Neural progenitor cell (in vitro differentiated cells): Measurements from ENCODE around the gene STPG4. TPM values are rescaled to one million over a fixed set of nuclear protein-coding genes. Genes with fewer than 3 reads are reported as not detected.

ENCODE experiments used
- DNase-seq: peaks from one replicate; pipeline ENCODE4 v3.0.0-alpha.2; 2016; ENCODE audit warnings: low spot score
- H2AFZ ChIP-seq: fragments of 200-600 bp; sonication (generic); replicated peaks from 2 replicates; pipeline ENCODE4 v1.6.1; 2016; ENCODE audit warnings: antibody characterized with exemption
- H3F3A ChIP-seq: fragments of 200-600 bp; sonication (generic); 2 replicates; pipeline ENCODE4 v1.6.1; 2016; ENCODE audit warnings: antibody characterized with exemption, low read depth
- H3K27ac ChIP-seq: fragments of 200-600 bp; sonication (generic); 2 replicates; pipeline ENCODE4 v1.5.1; 2016; ENCODE audit warnings: mild to moderate bottlenecking
- H3K27me3 ChIP-seq: fragments of 200-600 bp; sonication (generic); 2 replicates; pipeline ENCODE4 v1.6.1; 2016; ENCODE audit warnings: mild to moderate bottlenecking, moderate library complexity
- H3K36me3 ChIP-seq: fragments of 200-600 bp; sonication (generic); 2 replicates; pipeline ENCODE4 v1.5.1; 2016
- H3K4me1 ChIP-seq: fragments of 200-600 bp; sonication (generic); 2 replicates; pipeline ENCODE4 v1.6.1; 2016; ENCODE audit warnings: mixed run types
- H3K4me2 ChIP-seq: fragments of 200-600 bp; sonication (generic); 2 replicates; pipeline ENCODE4 v1.6.1; 2016
- H3K4me3 ChIP-seq: fragments of 200-600 bp; sonication (generic); 2 replicates; pipeline ENCODE4 v1.5.1; 2016
- H3K79me2 ChIP-seq: fragments of 200-600 bp; sonication (generic); 2 replicates; pipeline ENCODE4 v1.6.1; 2016; ENCODE audit warnings: low read depth
- H3K9ac ChIP-seq: fragments of 200-600 bp; sonication (generic); 2 replicates; pipeline ENCODE4 v1.6.1; 2016
- H3K9me3 ChIP-seq: fragments of 200-600 bp; sonication (generic); 2 replicates; pipeline ENCODE4 v1.5.1; 2016; ENCODE audit warnings: low read depth
- H4K20me1 ChIP-seq: fragments of 200-600 bp; sonication (generic); 2 replicates; pipeline ENCODE4 v1.6.1; 2016; ENCODE audit warnings: low read depth
- H3K27ac Mint-ChIP-seq: 3 replicates; pipeline ENCODE4 v1.8.0; 2021; ENCODE audit warnings: mixed read lengths
- H3K27me3 Mint-ChIP-seq: 2 replicates; pipeline ENCODE4 v1.8.0; 2022; ENCODE audit warnings: low read depth, mild to moderate bottlenecking, inconsistent platforms, moderate library complexity, mixed read lengths; ENCODE audit not compliant: insufficient read depth
- H3K36me3 Mint-ChIP-seq: 3 replicates; pipeline ENCODE4 v1.8.0; 2021; ENCODE audit warnings: mixed read lengths
- H3K4me1 Mint-ChIP-seq: 3 replicates; pipeline ENCODE4 v1.8.0; 2021; ENCODE audit warnings: mixed read lengths
- H3K4me3 Mint-ChIP-seq: 3 replicates; pipeline ENCODE4 v1.8.0; 2021; ENCODE audit warnings: mild to moderate bottlenecking, moderate library complexity, mixed read lengths
- H3K9me3 Mint-ChIP-seq: 3 replicates; pipeline ENCODE4 v1.8.0; 2020; ENCODE audit warnings: mixed read lengths
- EZH2 ChIP-seq: fragments of 200-600 bp; sonication (generic); IDR thresholded peaks from 2 replicates; pipeline ENCODE4 v1.6.1; 2017; ENCODE audit warnings: antibody characterized with exemption, mild to moderate bottlenecking, moderate library complexity
- EZH2phosphoT487 ChIP-seq: fragments of 200-600 bp; sonication (generic); IDR thresholded peaks from 2 replicates; pipeline ENCODE4 v1.6.1; 2017; ENCODE audit warnings: antibody characterized with exemption
- total RNA-seq: library from RNA; depleted of rRNA; stranded (reverse); fragments of >200 nt; gene quantifications from 2 replicates; pipeline ENCODE4 v1.2.3, GENCODE V29; 2015; ENCODE audit warnings: low replicate concordance
- TF ChIP-seq, protein P1 (sequence below): fragments of 200-600 bp; sonication (generic); IDR thresholded peaks from 2 replicates; pipeline ENCODE4 v1.5.1; 2017; ENCODE audit warnings: antibody characterized with exemption, mild to moderate bottlenecking

The STPG4 gene
- total RNA-seq, 1 donor from 2014 or later, result not detected

DNA sequence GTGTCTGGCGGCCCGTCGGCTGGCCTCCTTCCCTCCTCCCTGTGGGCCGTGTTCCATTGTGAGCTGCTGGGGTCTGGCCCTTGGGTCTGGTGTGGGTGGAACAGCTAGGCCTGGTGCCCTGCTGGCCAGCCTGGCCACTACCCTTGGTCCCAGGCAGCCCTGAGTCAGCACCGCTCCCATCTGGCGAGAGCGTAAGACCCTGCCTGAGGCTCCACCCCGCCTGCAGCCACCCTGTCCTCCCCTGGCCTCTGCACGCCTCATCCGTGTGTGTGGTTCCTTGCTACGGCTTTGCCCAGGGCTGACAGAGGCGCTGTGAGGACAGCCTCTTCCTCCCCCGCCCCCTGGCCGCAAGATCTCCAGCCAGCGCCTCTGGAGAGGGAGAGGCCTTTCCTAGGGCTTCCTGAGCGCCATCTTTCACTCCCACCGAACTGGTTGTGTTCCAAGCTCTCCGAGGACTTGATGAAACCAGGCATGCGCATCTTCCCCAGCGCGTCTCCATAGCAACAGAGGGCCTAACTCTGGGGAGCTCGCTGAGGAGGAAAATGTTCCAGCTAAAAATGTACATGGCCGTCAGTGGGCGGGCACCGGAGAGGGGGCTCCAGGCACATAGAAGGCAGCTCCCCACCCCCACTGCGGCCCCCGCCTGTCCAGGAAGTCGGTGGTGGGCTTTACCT, 83.0 kb downstream of the STPG4 start:
- Histone ChIP-seq H3K4me3 (no peak overlapping the region), H3K4me2 (no peak overlapping the region), H3K4me1 (peaks cover 12% of the 10 kb centered on the region), H3K27ac (no peak overlapping the region), H4K20me1 (no peaks in the 10 kb centered on the region), H3K36me3 (no peaks in the 10 kb centered on the region), H3K79me2 (no peaks in the 10 kb centered on the region), H3K9me3 (no peaks in the 10 kb centered on the region), H3K27me3 (no peaks in the 10 kb centered on the region), H3F3A (no peaks in the 10 kb centered on the region), H3K9ac (no peak overlapping the region), H2AFZ (no peak overlapping the region)
- Mint-ChIP-seq H3K9me3 (no peaks in the 10 kb centered on the region), H3K4me1 (peaks cover 62% of the 10 kb centered on the region), H3K4me3 (peak overlapping the region; percentile 30), H3K27ac (peak overlapping the region; percentile 59), H3K36me3 (peaks cover 16% of the 10 kb centered on the region), H3K27me3 (peaks cover 9% of the 10 kb centered on the region)
- TF ChIP-seq EZH2 (no peak), EZH2phosphoT487 (no peak)
- TF ChIP-seq, protein P1, sequence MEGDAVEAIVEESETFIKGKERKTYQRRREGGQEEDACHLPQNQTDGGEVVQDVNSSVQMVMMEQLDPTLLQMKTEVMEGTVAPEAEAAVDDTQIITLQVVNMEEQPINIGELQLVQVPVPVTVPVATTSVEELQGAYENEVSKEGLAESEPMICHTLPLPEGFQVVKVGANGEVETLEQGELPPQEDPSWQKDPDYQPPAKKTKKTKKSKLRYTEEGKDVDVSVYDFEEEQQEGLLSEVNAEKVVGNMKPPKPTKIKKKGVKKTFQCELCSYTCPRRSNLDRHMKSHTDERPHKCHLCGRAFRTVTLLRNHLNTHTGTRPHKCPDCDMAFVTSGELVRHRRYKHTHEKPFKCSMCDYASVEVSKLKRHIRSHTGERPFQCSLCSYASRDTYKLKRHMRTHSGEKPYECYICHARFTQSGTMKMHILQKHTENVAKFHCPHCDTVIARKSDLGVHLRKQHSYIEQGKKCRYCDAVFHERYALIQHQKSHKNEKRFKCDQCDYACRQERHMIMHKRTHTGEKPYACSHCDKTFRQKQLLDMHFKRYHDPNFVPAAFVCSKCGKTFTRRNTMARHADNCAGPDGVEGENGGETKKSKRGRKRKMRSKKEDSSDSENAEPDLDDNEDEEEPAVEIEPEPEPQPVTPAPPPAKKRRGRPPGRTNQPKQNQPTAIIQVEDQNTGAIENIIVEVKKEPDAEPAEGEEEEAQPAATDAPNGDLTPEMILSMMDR, result no peak
- DNase-seq, result peak; percentile 70

GRCh38 chr2:47070920-47071824, 83.9 kb downstream of the STPG4 start:
- no peak overlapping the region for H2AFZ ChIP-seq
- H3K27me3 ChIP-seq, result no peaks in the 10 kb centered on the region
- no peaks in the 10 kb centered on the region for H3K9me3 ChIP-seq
- Mint-ChIP-seq H3K9me3 (no peaks in the 10 kb centered on the region), H3K27ac (peak overlapping the region; percentile 82), H3K36me3 (peaks cover 16% of the 10 kb centered on the region), H3K4me1 (peaks cover 52% of the 10 kb centered on the region), H3K27me3 (peaks cover 10% of the 10 kb centered on the region), H3K4me3 (no peak overlapping the region)
- H3K4me1 ChIP-seq, result peaks cover 12% of the 10 kb centered on the region
- no peak for DNase-seq
- no peaks in the 10 kb centered on the region for H3K79me2 ChIP-seq
- no peaks in the 10 kb centered on the region for H3K36me3 ChIP-seq
- TF ChIP-seq EZH2phosphoT487, result no peak
- TF ChIP-seq, protein P1, result no peak
- no peak for TF ChIP-seq EZH2
- no peak overlapping the region for H3K4me2 ChIP-seq
- no peak overlapping the region for H3K27ac ChIP-seq
- H4K20me1 ChIP-seq, result no peaks in the 10 kb centered on the region
- H3K9ac ChIP-seq, result no peak overlapping the region
- H3K4me3 ChIP-seq, result no peak overlapping the region
- H3F3A ChIP-seq, result no peaks in the 10 kb centered on the region

DNA sequence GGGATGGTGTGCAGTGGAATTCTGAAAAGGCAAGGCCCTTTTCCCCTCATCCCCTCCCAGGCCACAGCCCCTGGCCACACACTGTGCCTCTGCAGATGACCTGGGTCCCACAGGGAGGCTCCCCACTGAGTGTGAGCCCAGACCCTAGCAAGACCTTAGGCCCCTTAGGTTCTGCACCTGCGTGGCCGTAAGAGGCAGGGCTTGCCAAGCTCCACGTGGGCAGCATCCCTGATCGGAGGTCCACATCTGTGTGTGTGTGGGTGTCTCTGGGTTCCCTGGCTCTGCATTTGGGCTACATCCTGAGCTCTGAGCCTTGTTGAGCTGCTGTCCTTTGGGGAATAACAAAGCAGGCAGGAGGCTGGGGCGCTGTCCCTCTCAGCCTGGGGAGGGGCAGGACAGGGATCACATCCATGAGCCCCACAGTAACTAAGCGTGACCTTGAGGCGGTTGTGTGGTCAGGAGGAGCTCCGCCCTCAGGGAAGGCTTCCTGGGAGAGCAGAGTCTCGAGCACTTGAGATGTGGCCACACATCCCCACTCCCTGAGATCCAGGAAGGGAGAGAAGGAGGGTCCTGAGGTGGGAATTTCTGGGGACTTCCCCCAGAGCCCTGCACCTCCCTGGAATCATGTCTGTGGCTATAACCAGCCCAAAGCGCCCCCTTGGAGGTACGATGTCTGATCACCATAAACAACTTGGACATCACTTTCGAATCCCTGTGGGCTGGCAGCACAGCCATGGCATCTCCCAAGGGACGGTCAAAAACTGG, 84.8 kb downstream of the STPG4 start:
- peaks cover 12% of the 10 kb centered on the region for H3K4me1 ChIP-seq
- no peaks in the 10 kb centered on the region for H3K9me3 ChIP-seq
- TF ChIP-seq EZH2phosphoT487, result no peak
- TF ChIP-seq, protein P1, result no peak
- TF ChIP-seq EZH2, result no peak
- H3F3A ChIP-seq, result no peaks in the 10 kb centered on the region
- no peak for DNase-seq
- H3K27me3 Mint-ChIP-seq, result peaks cover 10% of the 10 kb centered on the region
- H3K4me3 ChIP-seq, result no peak overlapping the region
- H3K9ac ChIP-seq, result no peak overlapping the region
- peak overlapping the region; percentile 82 for H3K27ac Mint-ChIP-seq
- H2AFZ ChIP-seq, result no peak overlapping the region
- peak overlapping the region; percentile 8 for H3K4me2 ChIP-seq
- H3K79me2 ChIP-seq, result no peaks in the 10 kb centered on the region
- H3K36me3 Mint-ChIP-seq, result peaks cover 19% of the 10 kb centered on the region
- H3K36me3 ChIP-seq, result no peaks in the 10 kb centered on the region
- peak overlapping the region; percentile 63 for H3K27ac ChIP-seq
- H3K4me3 Mint-ChIP-seq, result no peak overlapping the region
- peaks cover 49% of the 10 kb centered on the region for H3K4me1 Mint-ChIP-seq
- no peaks in the 10 kb centered on the region for H3K27me3 ChIP-seq
- no peaks in the 10 kb centered on the region for H3K9me3 Mint-ChIP-seq
- no peaks in the 10 kb centered on the region for H4K20me1 ChIP-seq
